ENCODE measurements around the gene CLINT1.

DNA sequence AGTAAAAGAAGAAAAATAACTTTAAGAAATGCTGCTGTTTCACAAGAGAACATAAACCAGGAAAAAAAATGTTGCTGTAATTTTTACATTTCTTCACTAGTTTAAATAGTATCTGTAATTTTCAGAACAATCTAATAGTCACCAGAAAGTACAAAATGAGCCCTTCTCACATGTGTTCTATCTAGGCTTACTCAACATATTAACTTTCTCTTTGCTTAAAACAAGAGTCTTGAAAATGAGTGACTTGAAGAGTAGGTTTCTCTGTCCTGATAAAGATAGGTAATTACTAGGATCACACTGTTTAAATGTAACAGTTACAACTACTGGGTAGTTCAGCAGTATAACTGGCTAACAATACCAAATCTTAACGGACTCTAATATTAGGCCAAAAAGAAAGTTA is 37.5 kb downstream of the CLINT1 start:
- TF ChIP-seq EP300 (IDR thresholded peaks at IDR 0.05) (no peak), CTCF (IDR thresholded peaks at IDR 0.05) (no peak)

All from tibial nerve (tissue), 4 donors.